ENCODE measurements around the gene KLHL42. TPM values are rescaled to one million over a fixed set of nuclear protein-coding genes. Genes with fewer than 3 reads are reported as not detected.

KLHL42 gene, protein sequence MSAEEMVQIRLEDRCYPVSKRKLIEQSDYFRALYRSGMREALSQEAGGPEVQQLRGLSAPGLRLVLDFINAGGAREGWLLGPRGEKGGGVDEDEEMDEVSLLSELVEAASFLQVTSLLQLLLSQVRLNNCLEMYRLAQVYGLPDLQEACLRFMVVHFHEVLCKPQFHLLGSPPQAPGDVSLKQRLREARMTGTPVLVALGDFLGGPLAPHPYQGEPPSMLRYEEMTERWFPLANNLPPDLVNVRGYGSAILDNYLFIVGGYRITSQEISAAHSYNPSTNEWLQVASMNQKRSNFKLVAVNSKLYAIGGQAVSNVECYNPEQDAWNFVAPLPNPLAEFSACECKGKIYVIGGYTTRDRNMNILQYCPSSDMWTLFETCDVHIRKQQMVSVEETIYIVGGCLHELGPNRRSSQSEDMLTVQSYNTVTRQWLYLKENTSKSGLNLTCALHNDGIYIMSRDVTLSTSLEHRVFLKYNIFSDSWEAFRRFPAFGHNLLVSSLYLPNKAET
- total RNA-seq (2022; extraction: Qiagen RNA extraction; ENCODE audit: low read depth), result 13.6 to 23.3 TPM (median 19.0 TPM) in 5 replicates

DNA sequence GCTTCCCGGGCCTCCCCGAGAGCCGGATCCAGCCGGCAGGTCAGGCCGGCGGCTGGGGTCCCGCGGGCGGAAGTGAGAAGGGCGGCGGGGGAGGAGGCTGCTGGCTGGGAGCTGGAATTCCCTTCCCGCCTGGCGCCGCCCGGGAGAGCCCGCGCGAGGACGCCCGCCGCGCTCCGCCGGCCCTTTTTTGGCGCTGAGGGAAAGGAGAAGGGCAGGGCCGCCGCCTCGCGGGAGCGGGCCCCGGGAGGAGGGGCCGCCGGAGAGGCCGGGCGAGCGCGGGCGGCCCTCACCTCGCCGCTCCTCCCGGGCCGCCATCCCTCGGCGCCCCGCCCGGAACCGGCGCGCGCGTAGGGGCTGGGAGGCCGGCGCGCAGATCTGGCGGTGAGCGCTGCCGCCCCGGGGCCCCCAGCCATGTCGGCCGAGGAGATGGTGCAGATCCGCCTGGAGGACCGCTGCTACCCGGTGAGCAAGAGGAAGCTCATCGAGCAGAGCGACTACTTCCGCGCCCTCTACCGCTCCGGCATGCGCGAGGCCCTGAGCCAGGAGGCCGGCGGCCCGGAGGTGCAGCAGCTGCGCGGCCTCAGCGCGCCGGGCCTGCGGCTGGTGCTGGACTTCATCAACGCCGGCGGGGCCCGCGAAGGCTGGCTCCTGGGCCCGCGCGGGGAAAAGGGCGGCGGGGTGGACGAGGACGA, at the start of gene KLHL42, which contains the start of gene MANSC4:
Gene KLHL42, plus strand, starts transcription at position 314 of the 692 bp plus-strand sequence. Its CDS starts 98 bp downstream, at position 412.
Gene MANSC4, minus strand, starts transcription at position 317 of the 692 bp plus-strand sequence. CDS start 8,960 bp downstream, outside the sequence.

Other genes starting within 250 kb of the KLHL42 start
- 0.45 to 0.64 TPM (median 0.55 TPM) in 4 of 5 replicates, not detected in the other for gene REP15, start 83.8 kb upstream of the KLHL42 start, total RNA-seq (2022; extraction: Qiagen RNA extraction; ENCODE audit: low read depth)
- 77.4 to 124 TPM (median 88.0 TPM) in 5 replicates for gene MRPS35, start 69.4 kb upstream of the KLHL42 start, total RNA-seq (2022; extraction: Qiagen RNA extraction; ENCODE audit: low read depth)
- gene MANSC4, start within 50 bp of the KLHL42 start, total RNA-seq (2022; extraction: Qiagen RNA extraction; ENCODE audit: low read depth), result not detected in 5 replicates
- 17.6 to 22.9 TPM (median 19.5 TPM) in 5 replicates for gene PTHLH, start 192.5 kb downstream of the KLHL42 start, total RNA-seq (2022; extraction: Qiagen RNA extraction; ENCODE audit: low read depth)

Measured in A549 treated with ZK216348 at 1 μM for 4 hours (cell line).